Caco-2 (cell line): Measurements from ENCODE around the gene CD52. TPM values are rescaled to one million over a fixed set of nuclear protein-coding genes. Genes with fewer than 3 reads are reported as not detected.
A peak's percentile ranks its signal among the peaks of the same experiment; 100 is the strongest.

Source experiments
- BruUV-seq: library from RNA; stranded (reverse); fragments of 400-500 nt; replicated peaks from 2 replicates; lab custom pipeline; 2021; lab: Mats Ljungman, UMichigan
- CTCF ChIA-PET: fragments of 300-600 bp; sonication (Branson Sonifier 250); formaldehyde crosslinking; loops from one replicate; lab custom pipeline; 2022; ENCODE audit warnings: antibody characterized with exemption; lab: Charles Lee
- POLR2A ChIA-PET: fragments of 300-600 bp; sonication (Branson Sonifier 250); formaldehyde crosslinking; loops from one replicate; lab custom pipeline; 2022; ENCODE audit warnings: antibody characterized with exemption; lab: Charles Lee
- DNase-seq, 2 experiments: peaks; one replicate each; pipeline versions ENCODE4 v3.0.0 to v3.0.0-alpha.2; 2020 to 2022
- H3K27me3 ChIP-seq: replicated peaks from 2 replicates; pipeline ENCODE4 v1.6.0; 2011; ENCODE audit warnings: low read length; ENCODE audit not compliant: control insufficient read depth, insufficient read depth
- H3K36me3 ChIP-seq: 2 replicates; pipeline ENCODE4 v1.5.1; 2011; ENCODE audit warnings: low read length; ENCODE audit not compliant: control insufficient read depth, insufficient read depth
- H3K4me1 ChIP-seq: fragments of 250-450 bp; sonication (Bioruptor Pico); 2 replicates; pipeline ENCODE4 v1.5.1; 2020; ENCODE audit warnings: mild to moderate bottlenecking
- H3K4me3 ChIP-seq: 2 replicates; pipeline ENCODE4 v1.5.1; 2011; ENCODE audit warnings: low read depth, mild to moderate bottlenecking, control low read depth, low read length
- H3K9me3 ChIP-seq: fragments of 250-450 bp; sonication (Bioruptor Pico); 2 replicates; pipeline ENCODE4 v1.5.1; 2020; ENCODE audit warnings: mild to moderate bottlenecking, moderate library complexity
- H3K27ac Mint-ChIP-seq: one replicate; pipeline ENCODE4 v1.8.0; 2022; ENCODE audit warnings: mixed read lengths; ENCODE audit not compliant: unreplicated experiment
- H3K27me3 Mint-ChIP-seq: one replicate; pipeline ENCODE4 v1.8.0; 2022; ENCODE audit warnings: mixed read lengths; ENCODE audit not compliant: insufficient read depth, unreplicated experiment
- H3K36me3 Mint-ChIP-seq: one replicate; pipeline ENCODE4 v1.8.0; 2022; ENCODE audit warnings: mild to moderate bottlenecking, mixed read lengths; ENCODE audit not compliant: insufficient read depth, unreplicated experiment
- H3K4me1 Mint-ChIP-seq: one replicate; pipeline ENCODE4 v1.8.0; 2022; ENCODE audit warnings: low read depth, mixed read lengths; ENCODE audit not compliant: unreplicated experiment
- H3K4me3 Mint-ChIP-seq: one replicate; pipeline ENCODE4 v1.8.0; 2022; ENCODE audit warnings: mild to moderate bottlenecking, moderate library complexity, mixed read lengths; ENCODE audit not compliant: unreplicated experiment
- H3K9me3 Mint-ChIP-seq: one replicate; pipeline ENCODE4 v1.8.0; 2022; ENCODE audit warnings: mixed read lengths; ENCODE audit not compliant: unreplicated experiment
- CTCF ChIP-seq, 2 experiments: fragments of 200-600 bp in 1 of 2; IDR thresholded peaks; 1 replicate in 1 of 2; 2 replicates in 1 of 2; pipeline versions ENCODE4 v1.5.1 to v1.8.0; 2011 to 2022; ENCODE audit warnings: antibody characterized with exemption in 1 of 2, control low read depth in 1 of 2, inconsistent platforms in 1 of 2, low read depth in 1 of 2, low read length in 1 of 2, mild to moderate bottlenecking in 1 of 2, moderate library complexity in 1 of 2; ENCODE audit not compliant: insufficient read depth in 1 of 2, severe bottlenecking in 1 of 2, unreplicated experiment in 1 of 2
- intact Hi-C: fragments of 100-400 bp; cut with micrococcal nuclease; formaldehyde crosslinking; loops from one replicate; pipeline ENCODE4 v1.10.0; 2022; ENCODE audit not compliant: unreplicated experiment
- total RNA-seq: library from RNA; stranded (reverse); gene quantifications from 2 replicates; pipeline ENCODE4 v1.2.3, GENCODE V29; 2022

Gene CD52
- total RNA-seq, 1 experiment from 2014 or later: not detected

GRCh38 chr1:26297057-26297790 lies 20.5 kb upstream of the CD52 start:
- ChIA-PET POLR2A (no interaction called here), CTCF (no interaction called here)
- TF ChIP-seq CTCF (IDR thresholded peaks at IDR 0.05; ENCODE audit: insufficient read depth in 1 of 2, low read depth in 1 of 2, low read length in 1 of 2, severe bottlenecking in 1 of 2, unreplicated experiment in 1 of 2): no peak
- Histone ChIP-seq H3K4me3 (no peak overlapping the region), H3K36me3 (no peaks in the 10 kb centered on the region), H3K9me3 (no peaks in the 10 kb centered on the region), H3K27me3 (no peaks in the 10 kb centered on the region), H3K4me1 (no peaks in the 10 kb centered on the region)
- H3K36me3 Mint-ChIP-seq: no peaks in the 10 kb centered on the region
- no peaks in the 10 kb centered on the region for H3K27me3 Mint-ChIP-seq
- H3K4me1 Mint-ChIP-seq: no peaks in the 10 kb centered on the region
- no TSS peak for BruUV-seq
- H3K9me3 Mint-ChIP-seq: no peaks in the 10 kb centered on the region
- no peak for DNase-seq
- H3K27ac Mint-ChIP-seq: no peak overlapping the region
- H3K4me3 Mint-ChIP-seq: no peak overlapping the region
- intact Hi-C loops: no loop called here

- intact Hi-C loops: no loop called here
- ChIA-PET POLR2A (no interaction called here), CTCF (no interaction called here)
- Histone ChIP-seq H3K27me3 (no peaks in the 10 kb centered on the region), H3K4me3 (no peak overlapping the region), H3K9me3 (no peaks in the 10 kb centered on the region), H3K4me1 (peaks cover 4% of the 10 kb centered on the region; the same call in 1 of the 2 replicates), H3K36me3 (no peaks in the 10 kb centered on the region)
- no peak overlapping the region for H3K4me3 Mint-ChIP-seq
- H3K27me3 Mint-ChIP-seq: no peaks in the 10 kb centered on the region
- no peak for TF ChIP-seq CTCF (IDR thresholded peaks at IDR 0.05; ENCODE audit: insufficient read depth in 1 of 2, low read depth in 1 of 2, low read length in 1 of 2, severe bottlenecking in 1 of 2, unreplicated experiment in 1 of 2)
- H3K36me3 Mint-ChIP-seq: no peaks in the 10 kb centered on the region
- BruUV-seq: no TSS peak
- H3K4me1 Mint-ChIP-seq: no peaks in the 10 kb centered on the region
- DNase-seq: no peak
- H3K27ac Mint-ChIP-seq: no peak overlapping the region
- no peaks in the 10 kb centered on the region for H3K9me3 Mint-ChIP-seq
Observed at GRCh38 chr1:26297791-26298124, 20.0 kb upstream of the CD52 start.

GRCh38 chr1:26300578-26301275 lies 17.0 kb upstream of the CD52 start:
- no peak overlapping the region for H3K4me3 Mint-ChIP-seq
- H3K9me3 Mint-ChIP-seq: no peaks in the 10 kb centered on the region
- H3K27me3 ChIP-seq: no peaks in the 10 kb centered on the region
- ChIA-PET CTCF (interaction anchor here (0.6 to 1.1 kb wide), 2 partner anchors 13 to 67 kb away, joined by 3 to 4 read pairs; partner anchors contain the start of gene CEP85), POLR2A (no interaction called here)
- no peaks in the 10 kb centered on the region for H3K36me3 Mint-ChIP-seq
- no peak overlapping the region for H3K4me3 ChIP-seq
- no peaks in the 10 kb centered on the region for H3K9me3 ChIP-seq
- no peak for TF ChIP-seq CTCF (IDR thresholded peaks at IDR 0.05; ENCODE audit: insufficient read depth in 1 of 2, low read depth in 1 of 2, low read length in 1 of 2, severe bottlenecking in 1 of 2, unreplicated experiment in 1 of 2)
- H3K4me1 ChIP-seq: peaks cover 10% of the 10 kb centered on the region; the same call in 1 of the 2 replicates
- no peaks in the 10 kb centered on the region for H3K36me3 ChIP-seq
- no peak for DNase-seq
- H3K27ac Mint-ChIP-seq: peak overlapping the region; percentile 22
- no TSS peak for BruUV-seq
- H3K4me1 Mint-ChIP-seq: peaks cover 4% of the 10 kb centered on the region
- intact Hi-C loops: no loop called here
- H3K27me3 Mint-ChIP-seq: no peaks in the 10 kb centered on the region
